ENCODE data around the gene BRAT1. TPM values are rescaled to one million over a fixed set of nuclear protein-coding genes. Genes with fewer than 3 reads are reported as not detected.

Gene BRAT1
- total and polyA plus RNA-seq, 8 donors, result 16.3 to 119 (median 27.4) TPM

- DNase-seq, result peak in 1 of 2 donors; percentile 66
- no peaks in the 10 kb centered on the region for H3K27me3 ChIP-seq
- H3K4me3 ChIP-seq, result peak overlapping the region; percentile 91 to 99 (median 99)
- TF ChIP-seq, protein P1, sequence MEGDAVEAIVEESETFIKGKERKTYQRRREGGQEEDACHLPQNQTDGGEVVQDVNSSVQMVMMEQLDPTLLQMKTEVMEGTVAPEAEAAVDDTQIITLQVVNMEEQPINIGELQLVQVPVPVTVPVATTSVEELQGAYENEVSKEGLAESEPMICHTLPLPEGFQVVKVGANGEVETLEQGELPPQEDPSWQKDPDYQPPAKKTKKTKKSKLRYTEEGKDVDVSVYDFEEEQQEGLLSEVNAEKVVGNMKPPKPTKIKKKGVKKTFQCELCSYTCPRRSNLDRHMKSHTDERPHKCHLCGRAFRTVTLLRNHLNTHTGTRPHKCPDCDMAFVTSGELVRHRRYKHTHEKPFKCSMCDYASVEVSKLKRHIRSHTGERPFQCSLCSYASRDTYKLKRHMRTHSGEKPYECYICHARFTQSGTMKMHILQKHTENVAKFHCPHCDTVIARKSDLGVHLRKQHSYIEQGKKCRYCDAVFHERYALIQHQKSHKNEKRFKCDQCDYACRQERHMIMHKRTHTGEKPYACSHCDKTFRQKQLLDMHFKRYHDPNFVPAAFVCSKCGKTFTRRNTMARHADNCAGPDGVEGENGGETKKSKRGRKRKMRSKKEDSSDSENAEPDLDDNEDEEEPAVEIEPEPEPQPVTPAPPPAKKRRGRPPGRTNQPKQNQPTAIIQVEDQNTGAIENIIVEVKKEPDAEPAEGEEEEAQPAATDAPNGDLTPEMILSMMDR (IDR thresholded peaks at IDR 0.05), result no peak
- no peak for TF ChIP-seq POLR2AphosphoS5 (IDR thresholded peaks at IDR 0.05)
- TF ChIP-seq POLR2A (IDR thresholded peaks at IDR 0.05), result no peak
- TF ChIP-seq EP300 (IDR thresholded peaks at IDR 0.05), result no peak
- H3K36me3 ChIP-seq, result no peaks in the 10 kb centered on the region
- WGBS, 5 donors, result 6 to 19% (median 12%) methylated on average over 16 to 53 of the region's 53 CpGs
- peaks cover 24 to 64% (median 54%) of the 10 kb centered on the region in 4 donors for H3K4me1 ChIP-seq
- H3K9me3 ChIP-seq, result no peaks in the 10 kb centered on the region
- peak overlapping the region; percentile 66 to 89 (median 85) for H3K27ac ChIP-seq
- intact Hi-C loops (cut with DNase I; ENCODE audit: low total_unique reads), result no loop called here
Measured at GRCh38 chr7:2559283-2559950, 4.1 kb upstream of the BRAT1 start.

GRCh38 chr7:2558629-2559282 lies 3.4 kb upstream of the BRAT1 start, which contains the start of gene IQCE:
Gene IQCE, plus strand, starts transcription at chr7:2558979. Its CDS starts 203 bp downstream, at chr7:2559182.
- Histone ChIP-seq H3K9me3 (no peaks in the 10 kb centered on the region), H3K4me3 (peak within 1 kb of the TSS; percentile 91 to 99 (median 99)), H3K36me3 (no peaks in the 10 kb centered on the region), H3K27ac (peak within 1 kb of the TSS; percentile 66 to 89 (median 85)), H3K4me1 (peaks cover 31 to 70% (median 60%) of the 10 kb centered on the region in 4 donors), H3K27me3 (no peaks in the 10 kb centered on the region)
- DNase-seq, result peak; percentile 96 to 97
- WGBS, 5 donors, result 0 to 3% (median 1%) methylated on average over 20 to 66 of the region's 66 CpGs
- TF ChIP-seq EP300 (IDR thresholded peaks at IDR 0.05) (no peak), POLR2AphosphoS5 (IDR thresholded peaks at IDR 0.05) (peak; percentile 56 to 86 (median 85))
- intact Hi-C loops (cut with DNase I; ENCODE audit: low total_unique reads), result no loop called here

- Histone ChIP-seq H3K36me3 (peaks cover 0 to 21% (median 16%) of the 10 kb centered on the region in 4 donors), H3K27ac (peak overlapping the region; percentile 95 to 99 (median 99)), H3K9me3 (no peaks in the 10 kb centered on the region), H3K4me1 (peaks cover 27 to 62% (median 49%) of the 10 kb centered on the region in 4 donors), H3K4me3 (peak overlapping the region; percentile 68 to 88 (median 82)), H3K27me3 (no peaks in the 10 kb centered on the region)
- 2 to 6% (median 4%) methylated on average over 10 to 12 of the region's 12 CpGs for WGBS, 5 donors
- TF ChIP-seq POLR2AphosphoS5 (IDR thresholded peaks at IDR 0.05), result no peak
- peak in 1 of 2 donors; percentile 32 for DNase-seq
- intact Hi-C loops (cut with DNase I; ENCODE audit: low total_unique reads), result no loop called here
Measured at GRCh38 chr7:2554661-2555111, 638 bp downstream of the BRAT1 start.

GRCh38 chr7:2553831-2554581 lies 1.3 kb downstream of the BRAT1 start:
- Histone ChIP-seq H3K4me1 (peaks cover 27 to 59% (median 44%) of the 10 kb centered on the region in 4 donors), H3K27ac (peak overlapping the region in 3 of 5 donors; percentile 95 to 99 (median 99)), H3K36me3 (peaks cover 0 to 27% (median 23%) of the 10 kb centered on the region in 4 donors), H3K9me3 (no peaks in the 10 kb centered on the region), H3K4me3 (peak overlapping the region; percentile 68 to 88 (median 82)), H3K27me3 (no peaks in the 10 kb centered on the region)
- DNase-seq, result no peak
- intact Hi-C loops (cut with DNase I; ENCODE audit: low total_unique reads), result no loop called here
- TF ChIP-seq POLR2A (IDR thresholded peaks at IDR 0.05), result no peak
- TF ChIP-seq, protein P1 (IDR thresholded peaks at IDR 0.05), result no peak
- TF ChIP-seq POLR2AphosphoS5 (IDR thresholded peaks at IDR 0.05), result no peak
- TF ChIP-seq EP300 (IDR thresholded peaks at IDR 0.05), result no peak
- 61 to 65% (median 64%) methylated on average over 14 to 16 of the region's 16 CpGs for WGBS, 5 donors

DNA sequence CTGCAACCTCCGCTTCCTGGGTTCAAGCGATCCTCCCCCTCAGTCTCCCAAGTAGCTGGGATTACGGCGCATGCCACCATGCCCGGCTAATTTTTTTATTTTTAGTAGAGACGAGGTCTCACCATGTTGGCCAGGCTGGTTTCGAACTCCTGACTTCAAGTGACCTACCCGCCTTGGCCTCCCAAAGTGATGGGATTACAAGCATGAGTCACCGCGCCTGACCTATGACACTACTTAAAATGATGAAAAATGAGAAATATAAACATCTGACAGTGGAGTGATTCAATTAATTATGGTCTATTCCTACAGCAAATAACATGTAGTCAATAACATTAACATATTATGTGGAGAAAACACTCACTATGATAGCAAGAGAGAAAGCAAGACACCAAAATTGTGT lies 2.2 kb downstream of the BRAT1 start:
- intact Hi-C loops (cut with DNase I; ENCODE audit: low total_unique reads), result no loop called here
- Histone ChIP-seq H3K4me3 (no peak overlapping the region), H3K9me3 (no peaks in the 10 kb centered on the region), H3K4me1 (peaks cover 22 to 54% (median 39%) of the 10 kb centered on the region in 4 donors), H3K36me3 (peaks cover 3 to 36% (median 32%) of the 10 kb centered on the region in 4 donors), H3K27me3 (no peaks in the 10 kb centered on the region), H3K27ac (no peak overlapping the region)
- 90 to 96% (median 95%) methylated on average over 10 of the region's 10 CpGs for WGBS, 5 donors
- TF ChIP-seq POLR2A (IDR thresholded peaks at IDR 0.05) (no peak), POLR2AphosphoS5 (IDR thresholded peaks at IDR 0.05) (no peak), EP300 (IDR thresholded peaks at IDR 0.05) (no peak)
- TF ChIP-seq, protein P1 (IDR thresholded peaks at IDR 0.05), result no peak
- no peak for DNase-seq
